Sciatic nerve (tissue), 2 donors: ENCODE measurements around the gene THBD. TPM values are rescaled to one million over a fixed set of nuclear protein-coding genes. Genes with fewer than 3 reads are reported as not detected.

ENCODE experiments used
- ATAC-seq: fragments of 200-7000 bp; cut with Tn5 transposase; one replicate; pipeline ENCODE4 v1.9.1; 2020; ENCODE audit warnings: mild to moderate bottlenecking, moderate library complexity
- DNase-seq: peaks from one replicate; pipeline ENCODE4 v3.0.0-alpha.2; 2020; ENCODE audit warnings: low spot score
- intact Hi-C: fragments of 100-400 bp; cut with DNase I; formaldehyde crosslinking; loops from one replicate; pipeline ENCODE4 v1.14.2; 2022
- total RNA-seq: library from RNA; stranded (reverse); fragmentation: NEBNext Ultra II Directional; extraction: Animal tissue kit (Norgen Biotek cat#: 25700); gene quantifications from one replicate; pipeline ENCODE4 v1.2.1, GENCODE V29; 2021
- donor health status: DM: no; HTN: no; CAD: no.
- donor health status: DM: no; HTN: no; CAD: no.

THBD gene
- total RNA-seq, 1 donor from 2014 or later: 25.3 TPM

- ATAC-seq (no peak), DNase-seq (no peak)
- intact Hi-C loops: no loop called here
These were observed 17.3 kb upstream of the THBD start for GRCh38 chr20:23066772-23067171.

DNA sequence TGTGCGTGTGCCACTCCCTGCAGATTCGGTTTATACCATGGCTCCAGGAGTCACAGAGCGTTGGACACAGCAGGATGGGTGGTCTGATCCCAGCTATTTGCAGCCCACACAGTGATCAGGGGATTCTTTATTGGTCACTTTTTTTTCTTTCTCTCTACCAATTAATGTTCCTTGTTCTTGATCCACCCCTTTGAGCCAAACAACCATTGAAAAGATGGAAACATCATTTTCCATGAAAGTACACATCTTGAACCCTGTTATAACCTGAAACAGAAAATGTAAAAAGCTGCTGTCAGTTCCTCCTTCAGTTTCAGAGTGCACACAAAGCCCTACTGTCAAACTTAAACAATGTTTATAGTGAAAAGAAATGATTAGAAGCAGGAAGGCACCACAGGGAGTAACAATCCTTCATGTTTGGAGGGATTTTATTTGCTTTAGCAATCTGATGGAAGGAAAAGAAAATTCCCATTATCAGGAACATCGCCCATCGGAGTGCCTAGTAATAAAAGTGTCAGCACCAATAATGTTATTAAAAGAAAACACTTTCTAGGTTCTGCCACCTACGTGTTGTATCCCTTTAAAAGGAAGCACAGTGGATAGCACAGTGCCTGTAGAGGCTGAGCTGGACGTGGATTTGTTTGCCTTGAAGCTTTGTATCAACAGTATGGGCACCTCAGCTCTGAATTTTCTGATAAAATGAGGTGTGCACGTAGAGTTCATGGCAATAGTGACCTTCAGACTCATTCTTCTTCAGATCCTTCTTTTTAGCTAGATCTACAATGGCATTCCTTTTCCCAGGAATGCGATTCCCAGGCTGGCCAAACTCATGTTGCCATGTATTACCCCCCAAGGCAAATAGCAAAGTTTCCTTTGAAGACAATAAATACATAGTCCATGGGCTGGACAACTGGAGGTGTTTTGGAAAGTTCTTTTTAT, 16.1 kb upstream of the THBD start:
- no peak for DNase-seq
- no peak for ATAC-seq
- intact Hi-C loops: no loop called here

- DNase-seq: no peak
- ATAC-seq: no peak
- intact Hi-C loops: no loop called here
These were observed 14.1 kb upstream of the THBD start for GRCh38 chr20:23063581-23063980.

DNA sequence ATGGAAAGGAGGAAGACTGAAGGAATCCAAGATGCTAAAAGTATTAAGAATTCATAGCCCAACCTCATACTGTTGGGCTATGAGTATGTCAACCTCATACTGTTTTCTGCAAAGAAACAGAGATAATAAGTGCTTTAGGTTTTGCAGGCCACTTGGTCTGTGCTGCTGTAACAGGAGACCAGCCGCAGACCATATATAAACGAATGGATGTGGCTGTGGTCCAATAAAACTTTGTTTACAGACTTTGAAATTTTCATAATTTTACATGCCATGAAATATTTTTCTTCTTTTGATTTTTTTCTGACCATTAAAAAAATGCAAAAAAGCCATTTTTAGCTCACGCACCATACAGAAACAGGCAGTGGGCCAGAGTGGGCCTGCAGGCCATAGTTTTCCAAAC, 13.7 kb upstream of the THBD start:
- DNase-seq (no peak), ATAC-seq (no peak)
- intact Hi-C loops: no loop called here

GRCh38 chr20:23062632-23063031, 13.2 kb upstream of the THBD start:
- no peak for DNase-seq
- ATAC-seq: no peak
- intact Hi-C loops: no loop called here

DNA sequence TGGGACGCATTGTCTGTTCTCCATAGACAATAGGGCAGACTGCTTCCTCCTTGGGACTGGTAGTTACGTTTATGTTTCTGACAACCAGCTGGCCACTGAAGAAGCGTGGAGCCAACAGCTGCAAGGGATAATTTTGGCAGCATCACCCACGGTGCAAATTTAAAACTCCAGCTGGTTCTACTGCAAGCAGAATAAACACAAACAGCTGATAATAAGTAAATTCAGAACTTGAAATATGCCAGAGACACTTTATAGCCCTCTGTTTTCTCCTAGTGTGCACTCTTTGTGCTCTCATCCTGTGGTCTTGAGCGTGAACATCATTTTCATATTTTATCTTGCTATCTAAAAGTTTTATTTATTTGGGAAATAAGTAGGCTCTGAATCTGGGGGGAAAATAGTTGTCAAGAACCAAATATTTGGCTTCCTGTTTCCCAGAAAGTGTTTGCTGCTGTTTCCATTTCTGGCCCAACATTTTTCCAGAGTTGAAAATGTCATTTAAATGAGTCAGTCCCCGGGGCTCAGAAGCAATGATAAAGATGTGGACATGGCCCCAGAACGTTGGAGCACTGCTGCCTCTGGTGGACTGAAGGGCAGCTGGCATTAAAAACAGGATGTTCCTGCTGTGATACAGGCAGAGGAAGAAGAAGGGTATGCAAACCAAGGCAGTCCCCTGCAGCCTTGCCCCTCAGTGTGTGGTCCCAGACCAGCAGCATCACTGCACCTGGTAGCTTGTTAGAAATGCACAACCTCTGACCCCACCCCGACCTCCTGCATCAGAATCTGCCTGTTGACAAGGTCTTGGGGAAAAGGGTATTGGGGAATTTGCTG, 12.5 kb upstream of the THBD start:
- intact Hi-C loops: no loop called here

GRCh38 chr20:23061262-23061661, 11.8 kb upstream of the THBD start:
- ATAC-seq: peak; percentile 36
- intact Hi-C loops: no loop called here
- no peak for DNase-seq

More for the DNA sequence above, 12.5 kb upstream of the THBD start:
- DNase-seq: no peak
- ATAC-seq: peak; percentile 81

DNA sequence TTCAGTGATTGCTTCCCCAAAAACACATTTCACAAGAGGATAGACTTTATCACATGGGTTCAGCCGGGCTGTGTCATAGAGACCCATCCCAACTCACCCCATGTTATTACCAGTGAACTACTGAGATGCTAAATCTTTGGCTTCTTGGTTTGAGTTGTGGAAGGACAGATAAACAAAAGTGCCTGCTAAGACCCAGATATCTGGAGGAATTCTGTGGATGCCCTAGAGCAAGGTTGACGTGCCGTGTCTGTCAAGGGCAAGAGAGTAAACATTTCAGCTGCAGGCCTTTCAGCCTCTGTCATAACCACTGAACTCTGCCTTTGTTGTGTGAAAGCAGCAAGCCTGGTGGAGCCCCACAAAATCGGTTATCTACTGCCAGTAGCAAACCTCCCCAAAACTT, 11.2 kb upstream of the THBD start:
- intact Hi-C loops: loop anchor here (1.0 kb wide), 1 partner anchor 44 kb away; no protein-coding TSS in a partner anchor

GRCh38 chr20:23059846-23060245, 10.4 kb upstream of the THBD start:
- DNase-seq (no peak), ATAC-seq (no peak)
- intact Hi-C loops: loop anchor here (1.0 kb wide), 1 partner anchor 44 kb away; no protein-coding TSS in a partner anchor

More for the DNA sequence above, 11.2 kb upstream of the THBD start:
- no peak for ATAC-seq
- no peak for DNase-seq

GRCh38 chr20:23059001-23059400, 9.5 kb upstream of the THBD start:
- ATAC-seq: no peak
- intact Hi-C loops: no loop called here
- no peak for DNase-seq

- no peak for ATAC-seq
- no peak for DNase-seq
- intact Hi-C loops: no loop called here
These were observed 8.8 kb upstream of the THBD start for GRCh38 chr20:23058240-23058639.

GRCh38 chr20:23052904-23053303, 3.4 kb upstream of the THBD start:
- DNase-seq: no peak
- ATAC-seq: no peak
- intact Hi-C loops: no loop called here

DNA sequence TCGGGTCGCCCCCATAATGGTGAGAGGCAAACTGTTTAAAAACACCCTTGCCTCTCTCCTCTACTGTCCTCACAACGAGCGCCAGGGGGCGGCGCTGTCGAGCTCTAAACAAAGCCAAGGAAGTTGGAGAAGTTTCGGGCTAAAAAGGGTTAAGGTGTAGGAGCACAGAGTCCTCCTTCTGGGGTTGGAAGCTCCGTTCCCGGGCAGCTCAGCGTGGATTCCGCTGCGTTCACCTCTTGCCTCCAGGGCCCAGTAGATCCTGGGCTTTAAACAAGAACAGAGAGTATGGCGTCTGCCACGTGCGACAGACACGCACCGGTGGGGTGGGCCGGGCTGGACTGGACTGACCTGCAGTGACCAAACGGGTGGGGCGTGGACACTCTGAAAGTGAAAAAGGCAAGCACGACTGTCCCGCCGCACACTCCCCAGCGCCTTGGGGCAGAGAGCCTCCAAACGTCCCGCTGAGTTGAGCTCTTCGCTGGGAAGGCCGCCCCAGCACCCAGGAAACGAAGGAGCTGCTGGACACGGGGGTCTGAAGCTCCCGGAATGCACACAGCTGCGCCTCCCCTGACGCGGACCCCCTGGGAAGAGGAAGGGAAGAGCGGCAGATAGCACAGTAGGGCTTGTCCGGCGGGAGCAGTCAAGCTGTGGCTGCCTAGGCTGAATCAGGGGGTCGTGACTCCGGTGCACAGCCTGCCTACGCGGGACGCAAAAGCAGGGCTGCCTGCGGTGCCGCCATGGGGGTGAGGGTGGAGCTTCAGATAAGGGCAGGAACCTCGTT, 1.6 kb upstream of the THBD start:
- DNase-seq (peak; percentile 85), ATAC-seq (peak; percentile 69)
- intact Hi-C loops: no loop called here

DNA sequence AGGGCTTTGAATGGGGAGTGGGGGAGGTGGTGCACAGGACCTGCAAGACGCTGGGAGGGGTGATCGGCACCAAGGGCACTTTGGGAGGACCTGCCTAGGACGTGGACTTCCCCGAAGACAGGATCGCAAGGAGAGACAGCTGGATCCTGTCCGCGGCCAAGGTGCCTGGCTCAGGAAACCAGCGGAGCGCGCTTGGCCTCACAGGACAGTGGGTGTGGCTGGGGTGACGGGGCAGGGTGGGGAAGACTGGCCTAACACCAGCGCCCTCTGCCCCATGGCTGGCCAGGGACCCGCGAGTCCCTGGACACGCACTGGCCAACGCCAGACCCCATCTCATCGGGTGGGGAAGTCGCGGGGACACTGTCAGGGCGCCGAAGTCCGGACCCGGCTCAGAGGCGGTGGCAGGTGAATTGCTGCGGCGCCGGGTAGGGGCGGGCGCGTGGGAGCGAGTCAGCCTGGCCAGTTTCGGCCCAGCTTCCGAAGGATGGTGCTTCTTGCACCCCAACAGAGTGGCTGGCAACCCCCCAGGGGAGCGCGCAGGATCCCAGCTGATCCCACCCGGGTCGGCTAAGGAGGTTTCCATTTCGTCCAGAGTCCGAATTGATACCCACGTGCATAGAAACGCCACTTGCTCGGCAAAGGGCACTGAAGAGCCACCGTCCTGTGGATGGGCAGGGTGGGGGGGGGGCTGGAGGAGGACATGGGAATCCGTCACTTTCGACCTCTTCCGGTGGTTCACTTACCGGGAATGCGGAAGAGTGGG, 785 bp upstream of the THBD start:
- peak; percentile 46 for ATAC-seq
- DNase-seq: no peak
- intact Hi-C loops: no loop called here

GRCh38 chr20:23048283-23049200, 930 bp downstream of the THBD start:
- DNase-seq: peak; percentile 74
- intact Hi-C loops: loop anchor here (5.0 kb wide), 1 partner anchor 274 kb away; no protein-coding TSS in a partner anchor

DNA sequence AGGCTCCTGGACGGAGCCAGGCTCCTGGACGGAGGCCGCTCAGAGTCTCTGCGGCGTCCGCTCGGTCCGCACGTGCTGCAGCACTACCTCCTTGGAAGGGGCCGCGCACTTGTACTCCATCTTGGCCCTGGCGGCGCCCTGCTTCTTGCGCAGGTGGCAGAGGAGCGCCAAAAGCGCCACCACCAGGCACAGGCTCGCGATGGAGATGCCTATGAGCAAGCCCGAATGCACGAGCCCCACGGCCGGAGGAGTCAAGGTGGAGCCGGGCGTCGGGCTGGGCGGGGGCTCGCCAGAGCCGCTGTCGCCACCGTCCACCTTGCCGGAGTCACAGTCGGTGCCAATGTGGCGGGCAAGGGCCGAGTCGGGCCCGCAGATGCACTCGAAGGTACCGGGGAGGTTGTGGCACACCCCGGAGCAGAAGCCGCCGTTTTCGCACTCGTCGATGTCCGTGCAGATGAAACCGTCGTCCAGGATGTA, 1.7 kb downstream of the THBD start:
- intact Hi-C loops: loop anchor here (5.0 kb wide), 1 partner anchor 275 kb away; no protein-coding TSS in a partner anchor
- no peak for ATAC-seq
- no peak for DNase-seq

More at GRCh38 chr20:23048283-23049200, 930 bp downstream of the THBD start:
- ATAC-seq: peak; percentile 33
